H1 (cell line): ENCODE results near the gene ABCD2. TPM values are rescaled to one million over a fixed set of nuclear protein-coding genes. Genes with fewer than 3 reads are reported as not detected.

Source experiments
- CHD2 ChIP-seq: IDR thresholded peaks from 2 replicates; pipeline ENCODE4 v1.6.1; 2012; ENCODE audit warnings: low read length, improper control_type of control experiment
- PHF8 ChIP-seq: fragments of 200-600 bp; sonication (generic); conservative IDR thresholded peaks from 2 replicates; pipeline ENCODE4 v1.7.1; 2012; ENCODE audit warnings: low read depth, mild to moderate bottlenecking, inconsistent platforms, low read length, moderate library complexity
- SP1 ChIP-seq: IDR thresholded peaks from 2 replicates; pipeline ENCODE4 v1.6.1; 2011; ENCODE audit warnings: low read depth, low read length
- ZNF274 ChIP-seq: IDR thresholded peaks from 2 replicates; pipeline ENCODE4 v1.7.0; 2012; ENCODE audit warnings: low read length, borderline replicate concordance; ENCODE audit errors: extremely low read depth
- polyA plus RNA-seq, 7 experiments: library from polyadenylated mRNA; depleted of rRNA in 3 of 7; stranded (reverse) in 5 of 7; unstranded in 2 of 7; fragments of >200 nt in 5 of 7; fragments of 200-250 nt in 2 of 7; gene quantifications; 1 replicate in 5 of 7; 2 replicates in 1 of 7; 4 replicates in 1 of 7; pipeline versions ENCODE4 v1.2.1 to v1.2.3, GENCODE V29; 2011 to 2013; ENCODE audit warnings: missing spikeins in 2 of 7, mixed read lengths in 2 of 7
- total RNA-seq: library from RNA; stranded (reverse); fragmentation: NEBNext Ultra II Directional; extraction: Animal tissue kit (Norgen Biotek cat#: 25700); gene quantifications from 2 replicates; pipeline ENCODE4 v1.2.1, GENCODE V29; 2021

The ABCD2 gene
- total and polyA plus RNA-seq, 2 of the 8 experiments (the other 6 are each of a cell fraction or from before 2014, with no cell fraction given), result not detected

- TF ChIP-seq CHD2 (no peak), SP1 (no peak), PHF8 (no peak), ZNF274 (no peak)
- TF ChIP-seq, all 59 proteins: peak for 0
These were observed 114.0 kb downstream of the ABCD2 start (continued) for GRCh38 chr12:39505554-39505953.
